Naive thymus-derived CD4-positive, alpha-beta T cell (primary cell): ENCODE measurements around the gene CDK6. TPM values are rescaled to one million over a fixed set of nuclear protein-coding genes. Genes with fewer than 3 reads are reported as not detected.
A peak's percentile ranks its signal among the peaks of the same experiment; 100 is the strongest.

Source experiments
- ATAC-seq: fragments of 150-1000 bp; cut with Tn5 transposase; 2 replicates; pipeline ENCODE4 v1.10.0; 2021; ENCODE audit warnings: mild to moderate bottlenecking, moderate library complexity
- CTCF ChIA-PET: fragments of 350-600 bp; sonication (Branson Sonifier 250); formaldehyde crosslinking; loops from one replicate; lab custom pipeline; 2021; ENCODE audit warnings: antibody characterized with exemption; lab: Charles Lee
- POLR2A ChIA-PET: fragments of 350-600 bp; sonication (Branson Sonifier 250); formaldehyde crosslinking; loops from one replicate; lab custom pipeline; 2021; ENCODE audit warnings: antibody characterized with exemption, inconsistent platforms; lab: Charles Lee
- DNase-seq, 9 donors: peaks; one replicate each; pipeline versions ENCODE4 v3.0.0 to v3.0.0-alpha.2; 2020 to 2022; ENCODE audit warnings: mixed read lengths in 1 of 9
- H3K27ac ChIP-seq: one replicate; pipeline ENCODE4 v1.7.0; 2013; ENCODE audit warnings: mild to moderate bottlenecking, low read depth, low read length, moderate library complexity
- H3K27me3 ChIP-seq, 2 donors: one replicate each; pipeline ENCODE4 v1.7.0; 2013; ENCODE audit warnings: low read length in 2 of 2, mild to moderate bottlenecking in 2 of 2, moderate library complexity in 2 of 2; ENCODE audit not compliant: control insufficient read depth in 2 of 2, insufficient read depth in 2 of 2
- H3K36me3 ChIP-seq, 3 experiments: 1 replicate in 2 of 3; 2 replicates in 1 of 3; pipeline ENCODE4 v1.7.0; 2013; ENCODE audit warnings: low read length in 3 of 3, mild to moderate bottlenecking in 3 of 3, moderate library complexity in 1 of 3; ENCODE audit not compliant: insufficient read depth in 3 of 3, control insufficient read depth in 2 of 3
- H3K4me1 ChIP-seq, 2 donors: one replicate each; pipeline ENCODE4 v1.7.0; 2013; ENCODE audit warnings: low read length in 2 of 2, mild to moderate bottlenecking in 2 of 2, moderate library complexity in 1 of 2; ENCODE audit not compliant: control insufficient read depth in 2 of 2, insufficient read depth in 2 of 2
- H3K4me3 ChIP-seq: 2 replicates; pipeline ENCODE4 v1.7.0; 2013; ENCODE audit warnings: mild to moderate bottlenecking, low read length
- H3K9me3 ChIP-seq, 3 experiments: 1 replicate in 2 of 3; 2 replicates in 1 of 3; pipeline ENCODE4 v1.7.0; 2013; ENCODE audit warnings: low read length in 3 of 3; ENCODE audit not compliant: control insufficient read depth in 2 of 3
- H3K27ac Mint-ChIP-seq, 9 donors: one replicate each; pipeline ENCODE4 v1.8.0; 2020 to 2022; ENCODE audit warnings: mixed read lengths in 9 of 9, mild to moderate bottlenecking in 8 of 9, moderate library complexity in 5 of 9, inconsistent platforms in 2 of 9
- H3K27me3 Mint-ChIP-seq, 5 donors: one replicate each; pipeline ENCODE4 v1.8.0; 2021 to 2022; ENCODE audit warnings: mixed read lengths in 5 of 5, mild to moderate bottlenecking in 1 of 5
- H3K36me3 Mint-ChIP-seq, 5 donors: one replicate each; pipeline ENCODE4 v1.8.0; 2020 to 2022; ENCODE audit warnings: mixed read lengths in 5 of 5, mild to moderate bottlenecking in 3 of 5, inconsistent platforms in 1 of 5
- H3K4me1 Mint-ChIP-seq, 7 donors: one replicate each; pipeline ENCODE4 v1.8.0; 2020 to 2022; ENCODE audit warnings: mixed read lengths in 7 of 7, mild to moderate bottlenecking in 3 of 7, inconsistent platforms in 1 of 7
- H3K4me3 Mint-ChIP-seq, 10 donors: one replicate each; pipeline ENCODE4 v1.8.0; 2020 to 2022; ENCODE audit warnings: mild to moderate bottlenecking in 10 of 10, mixed read lengths in 10 of 10, moderate library complexity in 6 of 10, inconsistent platforms in 2 of 10
- H3K9me3 Mint-ChIP-seq, 11 donors: one replicate each; pipeline ENCODE4 v1.8.0; 2020 to 2022; ENCODE audit warnings: mixed read lengths in 11 of 11, mild to moderate bottlenecking in 4 of 11, inconsistent platforms in 1 of 11, moderate library complexity in 1 of 11
- intact Hi-C, 2 donors: fragments of 100-400 bp; cut with micrococcal nuclease; formaldehyde crosslinking; loops; one replicate each; pipeline ENCODE4 v1.15.1; 2023
- polyA plus RNA-seq, 2 donors: library from polyadenylated mRNA; unstranded; fragments of 300-500 nt; fragmentation: Illumina TruSeq; gene quantifications; one replicate each; pipeline ENCODE4 v1.2.3, GENCODE V29; 2021
- total RNA-seq, 6 experiments: library from RNA in 5 of 6; stranded (reverse) in 5 of 6; gene quantifications; 1 replicate in 5 of 6; 2 replicates in 1 of 6; pipeline ENCODE4 v1.2.3 and lab custom pipeline; 2021 to 2026

The CDK6 gene
- total and polyA plus RNA-seq, 7 experiments from 2014 or later, result 15.8 to 156 (median 36.8) TPM

- H3K9me3 ChIP-seq, result no peaks in the 10 kb centered on the region
- H3K4me1 ChIP-seq, result no peaks in the 10 kb centered on the region
- no peak overlapping the region for H3K4me3 Mint-ChIP-seq
- DNase-seq, result no peak
- peaks cover 10 to 49% (median 15%) of the 10 kb centered on the region in 5 donors for H3K36me3 Mint-ChIP-seq
- ATAC-seq, result no peak
- H3K27ac ChIP-seq, result no peak overlapping the region
- POLR2A ChIA-PET, result no interaction called here
- intact Hi-C loops, result no loop called here
- H3K27ac Mint-ChIP-seq, result peak overlapping the region in 3 of 9 donors; percentile 6 to 46 (median 19)
- H3K27me3 ChIP-seq, result no peaks in the 10 kb centered on the region
- no peaks in the 10 kb centered on the region for H3K27me3 Mint-ChIP-seq
- peaks cover 14 to 61% (median 37%) of the 10 kb centered on the region in 7 donors for H3K4me1 Mint-ChIP-seq
- no peaks in the 10 kb centered on the region for H3K36me3 ChIP-seq
- H3K9me3 Mint-ChIP-seq, result peaks cover 0 to 11% (median 0%) of the 10 kb centered on the region in 11 donors
- CTCF ChIA-PET, result no interaction called here
- no peak overlapping the region for H3K4me3 ChIP-seq
Measured at GRCh38 chr7:92739091-92739490, 97.3 kb downstream of the CDK6 start.

- no peak overlapping the region for H3K27ac ChIP-seq
- Mint-ChIP-seq H3K27me3 (no peaks in the 10 kb centered on the region), H3K27ac (peak overlapping the region in 2 of 9 donors; percentile 21 to 42), H3K36me3 (peaks cover 8 to 44% (median 13%) of the 10 kb centered on the region in 5 donors), H3K9me3 (peaks cover 0 to 7% (median 0%) of the 10 kb centered on the region in 11 donors), H3K4me3 (peak overlapping the region in 1 of 10 donors; percentile 38), H3K4me1 (peaks cover 16 to 56% (median 35%) of the 10 kb centered on the region in 7 donors)
- no peak overlapping the region for H3K4me3 ChIP-seq
- no peaks in the 10 kb centered on the region for H3K9me3 ChIP-seq
- ATAC-seq (no peak), DNase-seq (no peak)
- H3K4me1 ChIP-seq, result no peaks in the 10 kb centered on the region
- H3K36me3 ChIP-seq, result no peaks in the 10 kb centered on the region
- POLR2A ChIA-PET, result no interaction called here
- intact Hi-C loops, result no loop called here
- no peaks in the 10 kb centered on the region for H3K27me3 ChIP-seq
- CTCF ChIA-PET, result no interaction called here
Measured at GRCh38 chr7:92737706-92738105, 98.7 kb downstream of the CDK6 start.

- Histone ChIP-seq H3K27ac (no peak overlapping the region), H3K27me3 (no peaks in the 10 kb centered on the region), H3K4me3 (no peak overlapping the region), H3K9me3 (no peaks in the 10 kb centered on the region), H3K36me3 (no peaks in the 10 kb centered on the region), H3K4me1 (no peaks in the 10 kb centered on the region)
- POLR2A ChIA-PET, result no interaction called here
- no peak for ATAC-seq
- Mint-ChIP-seq H3K27me3 (no peaks in the 10 kb centered on the region), H3K4me3 (no peak overlapping the region), H3K27ac (no peak overlapping the region), H3K4me1 (peaks cover 19 to 58% (median 34%) of the 10 kb centered on the region in 7 donors), H3K36me3 (peaks cover 8 to 47% (median 13%) of the 10 kb centered on the region in 5 donors), H3K9me3 (peaks cover 0 to 7% (median 0%) of the 10 kb centered on the region in 11 donors)
- intact Hi-C loops, result no loop called here
- DNase-seq, result no peak
- CTCF ChIA-PET, result no interaction called here
Measured at GRCh38 chr7:92736870-92737269, 99.5 kb downstream of the CDK6 start.

- peaks cover 11 to 62% (median 32%) of the 10 kb centered on the region in 7 donors for H3K4me1 Mint-ChIP-seq
- ChIA-PET CTCF (no interaction called here), POLR2A (no interaction called here)
- Histone ChIP-seq H3K9me3 (no peaks in the 10 kb centered on the region), H3K4me1 (no peaks in the 10 kb centered on the region), H3K27me3 (no peaks in the 10 kb centered on the region), H3K4me3 (no peak overlapping the region), H3K36me3 (no peaks in the 10 kb centered on the region), H3K27ac (no peak overlapping the region)
- no peak for DNase-seq
- intact Hi-C loops, result no loop called here
- no peaks in the 10 kb centered on the region for H3K27me3 Mint-ChIP-seq
- no peak overlapping the region for H3K27ac Mint-ChIP-seq
- ATAC-seq, result no peak
- peaks cover 0 to 7% (median 0%) of the 10 kb centered on the region in 11 donors for H3K9me3 Mint-ChIP-seq
- peaks cover 8 to 48% (median 13%) of the 10 kb centered on the region in 5 donors for H3K36me3 Mint-ChIP-seq
- no peak overlapping the region for H3K4me3 Mint-ChIP-seq
Measured at GRCh38 chr7:92735707-92736106, 100.7 kb downstream of the CDK6 start.

- peak overlapping the region in 2 of 9 donors; percentile 43 to 60 for H3K27ac Mint-ChIP-seq
- no peaks in the 10 kb centered on the region for H3K27me3 ChIP-seq
- ATAC-seq (no peak), DNase-seq (no peak)
- peak overlapping the region in 1 of 10 donors; percentile 29 for H3K4me3 Mint-ChIP-seq
- H3K27ac ChIP-seq, result no peak overlapping the region
- H3K9me3 Mint-ChIP-seq, result peaks cover 0 to 7% (median 0%) of the 10 kb centered on the region in 11 donors
- ChIA-PET POLR2A (interaction anchor here (0.6 kb wide), 1 partner anchor 24 kb away, joined by 4 read pairs; no protein-coding TSS in a partner anchor), CTCF (no interaction called here)
- no peaks in the 10 kb centered on the region for H3K36me3 ChIP-seq
- H3K4me3 ChIP-seq, result no peak overlapping the region
- H3K4me1 ChIP-seq, result no peaks in the 10 kb centered on the region
- H3K36me3 Mint-ChIP-seq, result peaks cover 4 to 36% (median 13%) of the 10 kb centered on the region in 5 donors
- H3K4me1 Mint-ChIP-seq, result peaks cover 16 to 55% (median 24%) of the 10 kb centered on the region in 7 donors
- H3K27me3 Mint-ChIP-seq, result no peaks in the 10 kb centered on the region
- intact Hi-C loops, result loop anchor here in 1 of 2 donors (2.0 kb wide), 2 partner anchors 14 kb away; no protein-coding TSS in a partner anchor
- H3K9me3 ChIP-seq, result no peaks in the 10 kb centered on the region
Measured at GRCh38 chr7:92732316-92733036, 103.9 kb downstream of the CDK6 start.

GRCh38 chr7:92731335-92732063 is 104.9 kb downstream of the CDK6 start:
- Histone ChIP-seq H3K27me3 (no peaks in the 10 kb centered on the region), H3K4me3 (no peak overlapping the region), H3K27ac (no peak overlapping the region), H3K9me3 (no peaks in the 10 kb centered on the region), H3K4me1 (no peaks in the 10 kb centered on the region), H3K36me3 (no peaks in the 10 kb centered on the region)
- peaks cover 3 to 31% (median 10%) of the 10 kb centered on the region in 5 donors for H3K36me3 Mint-ChIP-seq
- ChIA-PET CTCF (no interaction called here), POLR2A (interaction anchor here (0.6 kb wide), 1 partner anchor 25 kb away, joined by 4 read pairs; no protein-coding TSS in a partner anchor)
- H3K4me3 Mint-ChIP-seq, result peak overlapping the region in 1 of 10 donors; percentile 59
- peak overlapping the region in 1 of 9 donors; percentile 67 for H3K27ac Mint-ChIP-seq
- peak in 1 of 9 donors; percentile 35 for DNase-seq
- H3K27me3 Mint-ChIP-seq, result no peaks in the 10 kb centered on the region
- peak; percentile 63 for ATAC-seq
- peaks cover 16 to 60% (median 27%) of the 10 kb centered on the region in 7 donors for H3K4me1 Mint-ChIP-seq
- peaks cover 0 to 4% (median 0%) of the 10 kb centered on the region in 11 donors for H3K9me3 Mint-ChIP-seq
- intact Hi-C loops, result loop anchor here in 1 of 2 donors (2.0 kb wide), 2 partner anchors 13 to 15 kb away; no protein-coding TSS in a partner anchor
